Naive thymus-derived CD4-positive, alpha-beta T cell (primary cell): ENCODE results near the gene DLG2. TPM values are rescaled to one million over a fixed set of nuclear protein-coding genes. Genes with fewer than 3 reads are reported as not detected.

ENCODE experiments used
- ATAC-seq: fragments of 150-1000 bp; cut with Tn5 transposase; 2 replicates; pipeline ENCODE4 v1.10.0; 2021; ENCODE audit warnings: mild to moderate bottlenecking, moderate library complexity
- CTCF ChIA-PET: fragments of 350-600 bp; sonication (Branson Sonifier 250); formaldehyde crosslinking; loops from one replicate; lab custom pipeline; 2021; ENCODE audit warnings: antibody characterized with exemption; lab: Charles Lee
- POLR2A ChIA-PET: fragments of 350-600 bp; sonication (Branson Sonifier 250); formaldehyde crosslinking; loops from one replicate; lab custom pipeline; 2021; ENCODE audit warnings: antibody characterized with exemption, inconsistent platforms; lab: Charles Lee
- DNase-seq, 9 donors: peaks; one replicate each; pipeline versions ENCODE4 v3.0.0 to v3.0.0-alpha.2; 2020 to 2022; ENCODE audit warnings: mixed read lengths in 1 of 9
- H3K27ac ChIP-seq: one replicate; pipeline ENCODE4 v1.7.0; 2013; ENCODE audit warnings: mild to moderate bottlenecking, low read depth, low read length, moderate library complexity
- H3K27me3 ChIP-seq, 2 donors: one replicate each; pipeline ENCODE4 v1.7.0; 2013; ENCODE audit warnings: low read length in 2 of 2, mild to moderate bottlenecking in 2 of 2, moderate library complexity in 2 of 2; ENCODE audit not compliant: control insufficient read depth in 2 of 2, insufficient read depth in 2 of 2
- H3K36me3 ChIP-seq, 3 experiments: 1 replicate in 2 of 3; 2 replicates in 1 of 3; pipeline ENCODE4 v1.7.0; 2013; ENCODE audit warnings: low read length in 3 of 3, mild to moderate bottlenecking in 3 of 3, moderate library complexity in 1 of 3; ENCODE audit not compliant: insufficient read depth in 3 of 3, control insufficient read depth in 2 of 3
- H3K4me1 ChIP-seq, 2 donors: one replicate each; pipeline ENCODE4 v1.7.0; 2013; ENCODE audit warnings: low read length in 2 of 2, mild to moderate bottlenecking in 2 of 2, moderate library complexity in 1 of 2; ENCODE audit not compliant: control insufficient read depth in 2 of 2, insufficient read depth in 2 of 2
- H3K4me3 ChIP-seq: 2 replicates; pipeline ENCODE4 v1.7.0; 2013; ENCODE audit warnings: mild to moderate bottlenecking, low read length
- H3K9me3 ChIP-seq, 3 experiments: 1 replicate in 2 of 3; 2 replicates in 1 of 3; pipeline ENCODE4 v1.7.0; 2013; ENCODE audit warnings: low read length in 3 of 3; ENCODE audit not compliant: control insufficient read depth in 2 of 3
- H3K27ac Mint-ChIP-seq, 9 donors: one replicate each; pipeline ENCODE4 v1.8.0; 2020 to 2022; ENCODE audit warnings: mixed read lengths in 9 of 9, mild to moderate bottlenecking in 8 of 9, moderate library complexity in 5 of 9, inconsistent platforms in 2 of 9
- H3K27me3 Mint-ChIP-seq, 5 donors: one replicate each; pipeline ENCODE4 v1.8.0; 2021 to 2022; ENCODE audit warnings: mixed read lengths in 5 of 5, mild to moderate bottlenecking in 1 of 5
- H3K36me3 Mint-ChIP-seq, 5 donors: one replicate each; pipeline ENCODE4 v1.8.0; 2020 to 2022; ENCODE audit warnings: mixed read lengths in 5 of 5, mild to moderate bottlenecking in 3 of 5, inconsistent platforms in 1 of 5
- H3K4me1 Mint-ChIP-seq, 7 donors: one replicate each; pipeline ENCODE4 v1.8.0; 2020 to 2022; ENCODE audit warnings: mixed read lengths in 7 of 7, mild to moderate bottlenecking in 3 of 7, inconsistent platforms in 1 of 7
- H3K4me3 Mint-ChIP-seq, 10 donors: one replicate each; pipeline ENCODE4 v1.8.0; 2020 to 2022; ENCODE audit warnings: mild to moderate bottlenecking in 10 of 10, mixed read lengths in 10 of 10, moderate library complexity in 6 of 10, inconsistent platforms in 2 of 10
- H3K9me3 Mint-ChIP-seq, 11 donors: one replicate each; pipeline ENCODE4 v1.8.0; 2020 to 2022; ENCODE audit warnings: mixed read lengths in 11 of 11, mild to moderate bottlenecking in 4 of 11, inconsistent platforms in 1 of 11, moderate library complexity in 1 of 11
- intact Hi-C, 2 donors: fragments of 100-400 bp; cut with micrococcal nuclease; formaldehyde crosslinking; loops; one replicate each; pipeline ENCODE4 v1.15.1; 2023
- polyA plus RNA-seq, 2 donors: library from polyadenylated mRNA; unstranded; fragments of 300-500 nt; fragmentation: Illumina TruSeq; gene quantifications; one replicate each; pipeline ENCODE4 v1.2.3, GENCODE V29; 2021
- total RNA-seq, 6 experiments: library from RNA in 5 of 6; stranded (reverse) in 5 of 6; gene quantifications; 1 replicate in 5 of 6; 2 replicates in 1 of 6; pipeline ENCODE4 v1.2.3 and lab custom pipeline; 2021 to 2026

Gene DLG2
- total and polyA plus RNA-seq, 7 experiments from 2014 or later = 0.64 to 6.1 (median 3.7) TPM

DNA sequence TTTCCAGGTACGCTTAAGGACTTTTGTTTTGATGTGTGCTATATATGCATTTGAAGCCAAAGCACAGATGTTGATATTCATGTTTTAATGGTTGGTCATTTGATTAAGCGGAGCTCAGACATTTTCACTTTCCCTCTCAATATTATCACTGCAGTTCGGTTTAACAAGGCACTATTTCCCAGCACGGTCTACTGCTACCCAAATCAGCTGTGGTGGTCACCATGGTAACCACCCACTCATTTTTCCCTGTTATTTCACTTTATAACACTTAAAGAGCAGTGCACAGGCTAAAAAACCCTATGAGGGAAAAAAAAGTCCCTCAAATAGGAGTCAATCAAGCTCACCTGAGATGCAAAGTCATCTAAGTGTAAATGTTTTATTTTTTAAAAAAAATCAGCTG lies 1901.4 kb downstream of the DLG2 start:
- intact Hi-C loops = no loop called here
- no peak overlapping the region for H3K4me3 Mint-ChIP-seq
- peaks cover 0 to 2% (median 0%) of the 10 kb centered on the region in 11 donors for H3K9me3 Mint-ChIP-seq
- no peak overlapping the region for H3K4me3 ChIP-seq
- H3K9me3 ChIP-seq = no peaks in the 10 kb centered on the region
- ChIA-PET POLR2A (no interaction called here), CTCF (no interaction called here)
- H3K4me1 ChIP-seq = no peaks in the 10 kb centered on the region
- no peak overlapping the region for H3K27ac Mint-ChIP-seq
- H3K27me3 Mint-ChIP-seq = peaks cover 5 to 45% (median 10%) of the 10 kb centered on the region in 5 donors
- H3K4me1 Mint-ChIP-seq = peaks cover 0 to 12% (median 7%) of the 10 kb centered on the region in 7 donors
- no peaks in the 10 kb centered on the region for H3K27me3 ChIP-seq
- ATAC-seq = no peak
- no peaks in the 10 kb centered on the region for H3K36me3 ChIP-seq
- DNase-seq = no peak
- no peak overlapping the region for H3K27ac ChIP-seq
- no peaks in the 10 kb centered on the region for H3K36me3 Mint-ChIP-seq

DNA sequence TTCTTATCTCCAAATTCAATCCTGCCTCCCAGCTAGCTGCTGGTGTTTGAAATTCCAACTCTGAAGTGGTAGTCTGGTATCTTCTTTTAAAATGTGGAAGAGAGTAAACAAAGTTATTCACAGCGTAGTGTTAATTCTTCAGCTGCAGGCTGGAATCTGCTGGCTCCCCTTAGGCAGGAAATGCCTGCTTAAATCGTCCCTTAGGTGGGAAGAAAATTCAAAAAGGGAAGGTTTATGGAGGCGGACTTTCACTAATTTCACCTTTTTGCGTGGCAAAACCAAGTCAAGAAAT lies 1901.9 kb downstream of the DLG2 start:
- no peak for ATAC-seq
- no peak overlapping the region for H3K4me3 ChIP-seq
- H3K36me3 ChIP-seq = no peaks in the 10 kb centered on the region
- H3K27ac Mint-ChIP-seq = no peak overlapping the region
- ChIA-PET CTCF (no interaction called here), POLR2A (no interaction called here)
- no peak for DNase-seq
- H3K9me3 ChIP-seq = no peaks in the 10 kb centered on the region
- H3K27me3 ChIP-seq = no peaks in the 10 kb centered on the region
- intact Hi-C loops = no loop called here
- H3K4me1 Mint-ChIP-seq = peaks cover 0 to 12% (median 7%) of the 10 kb centered on the region in 7 donors
- peaks cover 0 to 2% (median 0%) of the 10 kb centered on the region in 11 donors for H3K9me3 Mint-ChIP-seq
- H3K27me3 Mint-ChIP-seq = peaks cover 5 to 40% (median 7%) of the 10 kb centered on the region in 5 donors
- no peaks in the 10 kb centered on the region for H3K36me3 Mint-ChIP-seq
- H3K4me1 ChIP-seq = no peaks in the 10 kb centered on the region
- H3K4me3 Mint-ChIP-seq = peak overlapping the region in 3 of 10 donors; percentile 48 to 68 (median 66)
- no peak overlapping the region for H3K27ac ChIP-seq

DNA sequence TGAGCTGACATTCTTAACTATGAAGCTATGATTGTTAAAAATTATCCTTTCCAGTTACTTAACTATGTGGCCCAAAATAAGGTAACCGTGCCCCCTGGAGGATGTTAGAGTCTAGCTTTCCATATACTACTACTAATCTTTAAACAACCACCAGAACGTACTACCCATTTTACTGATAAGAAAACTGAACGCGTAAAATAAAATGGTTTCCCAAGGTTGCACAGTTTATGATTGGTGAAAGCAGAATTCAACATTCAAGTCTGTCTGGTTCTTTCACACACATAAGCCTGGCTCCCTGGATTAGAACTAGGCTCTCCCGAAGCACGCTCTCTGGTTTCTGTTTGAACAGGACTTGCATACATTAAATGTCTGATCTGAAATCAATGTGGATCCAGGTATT lies 1903.1 kb downstream of the DLG2 start:
- H3K27me3 Mint-ChIP-seq = peaks cover 5 to 35% (median 12%) of the 10 kb centered on the region in 5 donors
- H3K36me3 Mint-ChIP-seq = no peaks in the 10 kb centered on the region
- intact Hi-C loops = loop anchor here (1.0 to 5.0 kb wide), 3 partner anchors 431 to 1007 kb away; no protein-coding TSS in a partner anchor
- no peaks in the 10 kb centered on the region for H3K36me3 ChIP-seq
- H3K27ac ChIP-seq = no peak overlapping the region
- H3K27me3 ChIP-seq = no peaks in the 10 kb centered on the region
- DNase-seq = peak in 3 of 9 donors; percentile 1 to 8 (median 8)
- ChIA-PET CTCF (interaction anchor here (0.6 kb wide), 1 partner anchor 18 kb away, joined by 5 read pairs; no protein-coding TSS in a partner anchor), POLR2A (no interaction called here)
- H3K4me1 Mint-ChIP-seq = peaks cover 0 to 12% (median 7%) of the 10 kb centered on the region in 7 donors
- H3K4me3 Mint-ChIP-seq = peak overlapping the region; percentile 22 to 91 (median 56)
- peaks cover 0 to 2% (median 0%) of the 10 kb centered on the region in 11 donors for H3K9me3 Mint-ChIP-seq
- peak overlapping the region in 1 of 9 donors; percentile 5 for H3K27ac Mint-ChIP-seq
- H3K9me3 ChIP-seq = no peaks in the 10 kb centered on the region
- no peak overlapping the region for H3K4me3 ChIP-seq
- ATAC-seq = peak; percentile 20
- no peaks in the 10 kb centered on the region for H3K4me1 ChIP-seq

DNA sequence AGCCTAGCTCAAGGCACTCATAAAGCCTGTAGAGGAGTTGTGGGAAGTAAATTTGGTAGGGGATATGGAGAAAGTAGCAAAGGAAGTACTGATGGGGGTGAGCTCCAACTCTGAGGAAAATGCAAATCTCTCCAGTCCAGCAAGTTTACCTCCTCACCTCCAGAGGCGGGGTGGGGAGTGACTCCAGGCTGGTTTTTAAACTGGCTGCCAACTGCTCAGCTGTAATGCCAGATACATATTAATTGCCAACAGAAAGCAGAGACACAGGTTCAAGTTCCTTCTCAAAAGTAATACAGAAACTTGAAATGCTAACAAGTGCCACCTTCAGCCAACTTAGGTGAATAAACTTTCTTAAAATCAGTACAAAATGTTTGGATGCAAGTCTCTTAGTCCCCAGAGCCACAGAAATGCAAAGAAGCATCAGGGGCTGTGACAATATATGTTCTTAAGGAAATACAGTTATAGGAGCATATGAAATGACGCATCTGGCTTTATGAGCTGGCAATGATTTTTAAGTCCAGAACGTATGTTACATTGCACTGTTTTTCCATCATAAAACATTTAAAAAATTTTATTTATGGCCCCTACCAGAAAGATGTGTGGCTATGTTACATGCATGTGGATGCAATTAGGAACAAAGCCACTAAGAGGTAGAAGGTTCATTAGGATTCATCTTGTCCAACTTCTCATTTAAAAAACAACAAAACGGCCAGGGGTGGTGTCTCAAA lies 1904.6 kb downstream of the DLG2 start:
- H3K27me3 ChIP-seq = no peaks in the 10 kb centered on the region
- ChIA-PET CTCF (no interaction called here), POLR2A (no interaction called here)
- no peaks in the 10 kb centered on the region for H3K9me3 ChIP-seq
- no peaks in the 10 kb centered on the region for H3K4me1 ChIP-seq
- Mint-ChIP-seq H3K9me3 (peaks cover 0 to 2% (median 0%) of the 10 kb centered on the region in 11 donors), H3K4me3 (no peak overlapping the region), H3K36me3 (no peaks in the 10 kb centered on the region), H3K27me3 (peaks cover 0 to 31% (median 12%) of the 10 kb centered on the region in 5 donors), H3K27ac (no peak overlapping the region), H3K4me1 (peaks cover 0 to 12% (median 7%) of the 10 kb centered on the region in 7 donors)
- H3K27ac ChIP-seq = no peak overlapping the region
- ATAC-seq (no peak), DNase-seq (no peak)
- intact Hi-C loops = loop anchor here in 1 of 2 donors (5.0 kb wide), 1 partner anchor 1005 kb away; no protein-coding TSS in a partner anchor
- no peaks in the 10 kb centered on the region for H3K36me3 ChIP-seq
- H3K4me3 ChIP-seq = no peak overlapping the region

DNA sequence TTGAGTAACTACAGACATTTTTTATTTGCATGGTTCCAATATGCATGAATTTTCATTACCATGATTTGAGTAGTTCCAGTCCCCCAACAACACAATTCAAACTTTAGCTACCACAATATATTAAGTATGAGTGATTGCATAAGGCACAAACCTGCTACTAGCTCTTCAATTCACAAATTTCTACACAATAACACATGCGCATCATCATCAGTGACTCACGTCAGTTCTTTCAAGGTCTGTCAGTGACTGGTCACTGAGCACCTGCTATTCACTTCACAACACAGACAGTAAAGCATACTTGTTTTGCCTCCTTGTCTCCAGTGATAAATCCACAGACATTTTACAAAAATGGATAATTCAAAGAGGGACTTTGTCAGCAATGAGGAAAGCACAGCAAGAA lies 1905.9 kb downstream of the DLG2 start:
- Histone ChIP-seq H3K27me3 (no peaks in the 10 kb centered on the region), H3K4me3 (no peak overlapping the region), H3K36me3 (no peaks in the 10 kb centered on the region), H3K9me3 (no peaks in the 10 kb centered on the region), H3K4me1 (no peaks in the 10 kb centered on the region), H3K27ac (no peak overlapping the region)
- ATAC-seq (no peak), DNase-seq (no peak)
- Mint-ChIP-seq H3K27ac (no peak overlapping the region), H3K4me1 (peaks cover 0 to 12% (median 7%) of the 10 kb centered on the region in 7 donors), H3K4me3 (no peak overlapping the region), H3K36me3 (no peaks in the 10 kb centered on the region), H3K27me3 (peaks cover 0 to 26% (median 12%) of the 10 kb centered on the region in 5 donors), H3K9me3 (peaks cover 0 to 2% (median 0%) of the 10 kb centered on the region in 11 donors)
- POLR2A ChIA-PET = no interaction called here
- CTCF ChIA-PET = no interaction called here
- intact Hi-C loops = loop anchor here in 1 of 2 donors (5.0 kb wide), 1 partner anchor 1004 kb away; no protein-coding TSS in a partner anchor

DNA sequence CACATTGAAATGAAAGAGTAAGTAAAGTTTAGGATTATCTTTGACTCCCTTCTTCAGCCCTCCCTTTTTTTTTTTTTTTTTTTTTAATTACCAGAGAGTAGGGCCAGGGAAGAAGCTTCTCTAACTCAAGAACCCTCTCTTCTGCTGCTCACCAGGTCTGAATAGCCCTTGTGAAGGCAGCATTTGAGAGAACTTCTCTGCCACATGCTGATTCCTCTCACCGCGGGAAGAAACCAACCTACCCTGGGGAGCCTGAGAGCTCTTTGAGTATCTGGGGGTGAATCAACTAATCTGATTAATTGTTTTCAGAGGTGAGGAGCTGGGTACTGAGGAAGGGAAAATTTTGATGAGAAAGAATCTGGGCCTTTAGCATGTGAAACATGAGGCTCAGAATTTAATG lies 1906.5 kb downstream of the DLG2 start:
- Mint-ChIP-seq H3K9me3 (peaks cover 0 to 2% (median 0%) of the 10 kb centered on the region in 11 donors), H3K27me3 (peaks cover 0 to 23% (median 11%) of the 10 kb centered on the region in 5 donors), H3K4me3 (no peak overlapping the region), H3K36me3 (no peaks in the 10 kb centered on the region), H3K27ac (no peak overlapping the region), H3K4me1 (peaks cover 0 to 12% (median 7%) of the 10 kb centered on the region in 7 donors)
- no peaks in the 10 kb centered on the region for H3K4me1 ChIP-seq
- CTCF ChIA-PET = no interaction called here
- H3K27ac ChIP-seq = no peak overlapping the region
- DNase-seq (no peak), ATAC-seq (no peak)
- intact Hi-C loops = loop anchor here in 1 of 2 donors (5.0 kb wide), 1 partner anchor 1003 kb away; no protein-coding TSS in a partner anchor
- POLR2A ChIA-PET = no interaction called here
- H3K27me3 ChIP-seq = no peaks in the 10 kb centered on the region
- no peak overlapping the region for H3K4me3 ChIP-seq
- no peaks in the 10 kb centered on the region for H3K9me3 ChIP-seq
- H3K36me3 ChIP-seq = no peaks in the 10 kb centered on the region
